Skeletal muscle cell (primary cell): ENCODE data around the gene CASS4.
A peak's percentile ranks its signal among the peaks of the same experiment; 100 is the strongest.
"Not testable (repeated sequence)": the region's sequence is repeated elsewhere in the genome, so short reads cannot be mapped to it uniquely, and the experiment has no call there.

ENCODE experiments used
- DNase-seq: peaks from one replicate; pipeline ENCODE4 v3.0.0-alpha.2; 2010; ENCODE audit warnings: low read depth
- H3K4me3 ChIP-seq: 2 replicates; pipeline ENCODE4 v1.5.1; 2011; ENCODE audit warnings: low read depth, mild to moderate bottlenecking, control low read depth, low read length, moderate library complexity

Gene CASS4

GRCh38 chr20:56411759-56412472, at the start of gene CASS4:
TSS of gene CASS4 (plus strand) at chr20:56412260. CDS start at chr20:56412459, 199 bp downstream.
- H3K4me3 ChIP-seq, result no peak within 1 kb of the TSS
- DNase-seq, result no peak

- DNase-seq, result no peak
- H3K4me3 ChIP-seq, result no peak overlapping the region
Observed at GRCh38 chr20:56362833-56363413, 49.1 kb upstream of the CASS4 start.

GRCh38 chr20:56363491-56363890, 48.6 kb upstream of the CASS4 start:
- no peak overlapping the region for H3K4me3 ChIP-seq
- DNase-seq, result no peak

GRCh38 chr20:56368351-56369134, 43.5 kb upstream of the CASS4 start:
- no peak for DNase-seq
- no peak overlapping the region for H3K4me3 ChIP-seq

GRCh38 chr20:56369179-56369578, 42.9 kb upstream of the CASS4 start:
- H3K4me3 ChIP-seq, result no peak overlapping the region

GRCh38 chr20:56371977-56372376, 40.1 kb upstream of the CASS4 start:
- no peak for DNase-seq
- no peak overlapping the region for H3K4me3 ChIP-seq

More at GRCh38 chr20:56369179-56369578, 42.9 kb upstream of the CASS4 start:
- DNase-seq, result no peak

GRCh38 chr20:56372850-56373249, 39.2 kb upstream of the CASS4 start:
- H3K4me3 ChIP-seq, result no peak overlapping the region
- DNase-seq, result no peak

- DNase-seq, result peak; percentile 96
- no peak overlapping the region for H3K4me3 ChIP-seq
Observed at GRCh38 chr20:56373942-56374341, 38.1 kb upstream of the CASS4 start.

- no peak overlapping the region for H3K4me3 ChIP-seq
- no peak for DNase-seq
Observed at GRCh38 chr20:56376331-56376730, 35.7 kb upstream of the CASS4 start.

- no peak overlapping the region for H3K4me3 ChIP-seq
- DNase-seq, result no peak
Observed at GRCh38 chr20:56378386-56378785, 33.7 kb upstream of the CASS4 start.

- DNase-seq, result no peak
- no peak overlapping the region for H3K4me3 ChIP-seq
Observed at GRCh38 chr20:56380375-56380774, 31.7 kb upstream of the CASS4 start.

GRCh38 chr20:56381501-56381900, 30.6 kb upstream of the CASS4 start:
- no peak for DNase-seq

GRCh38 chr20:56382696-56383095, 29.4 kb upstream of the CASS4 start:
- no peak for DNase-seq
- H3K4me3 ChIP-seq, result no peak overlapping the region

More at GRCh38 chr20:56381501-56381900, 30.6 kb upstream of the CASS4 start:
- no peak overlapping the region for H3K4me3 ChIP-seq

- no peak overlapping the region for H3K4me3 ChIP-seq
- DNase-seq, result no peak
Observed at GRCh38 chr20:56383334-56383733, 28.7 kb upstream of the CASS4 start.

- H3K4me3 ChIP-seq, result no peak overlapping the region
- no peak for DNase-seq
Observed at GRCh38 chr20:56385130-56385529, 26.9 kb upstream of the CASS4 start.

- no peak for DNase-seq
- no peak overlapping the region for H3K4me3 ChIP-seq
Observed at GRCh38 chr20:56386219-56386618, 25.8 kb upstream of the CASS4 start.

- H3K4me3 ChIP-seq, result no peak overlapping the region
- no peak for DNase-seq
Observed at GRCh38 chr20:56388882-56389281, 23.2 kb upstream of the CASS4 start.

- no peak overlapping the region for H3K4me3 ChIP-seq
Observed at GRCh38 chr20:56389807-56390206, 22.3 kb upstream of the CASS4 start.

GRCh38 chr20:56390396-56390795, 21.7 kb upstream of the CASS4 start:
- not testable (repeated sequence) for DNase-seq, H3K4me3 ChIP-seq

More at GRCh38 chr20:56389807-56390206, 22.3 kb upstream of the CASS4 start:
- DNase-seq, result no peak

GRCh38 chr20:56391037-56391436, 21.0 kb upstream of the CASS4 start:
- no peak for DNase-seq
- peak overlapping the region; percentile 98 for H3K4me3 ChIP-seq
